ENCODE measurements around the gene MAP3K20. TPM values are rescaled to one million over a fixed set of nuclear protein-coding genes. Genes with fewer than 3 reads are reported as not detected.
A peak's percentile ranks its signal among the peaks of the same experiment; 100 is the strongest.

The MAP3K20 gene
- total RNA-seq, 2 experiments from 2014 or later: 11.4 to 16.1 TPM

DNA sequence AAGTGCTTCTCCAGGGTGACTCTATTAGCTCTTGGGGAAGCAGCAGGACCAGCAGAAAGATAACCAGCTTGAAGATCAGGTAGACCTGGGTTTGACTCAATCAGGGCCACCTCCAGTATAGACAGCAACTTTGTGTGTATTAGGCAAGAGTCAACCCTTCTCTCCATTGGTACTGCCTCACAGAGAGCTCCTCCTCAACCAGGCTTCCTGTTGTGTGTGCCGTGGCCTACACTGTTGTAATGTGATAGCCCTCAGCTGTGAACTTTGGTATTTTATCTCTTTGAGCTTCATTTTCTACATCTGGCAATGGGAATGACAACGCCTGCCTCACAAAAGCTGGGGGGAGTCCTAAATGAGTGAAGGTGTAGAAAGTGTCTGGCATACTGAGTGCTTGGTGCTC lies 17.0 kb upstream of the MAP3K20 start:
- DNase-seq (no peak), ATAC-seq (no peak)
- Mint-ChIP-seq H3K27ac (no peak overlapping the region), H3K9me3 (ENCODE audit: low read depth) (no peaks in the 10 kb centered on the region), H3K4me3 (no peak overlapping the region), H3K36me3 (no peaks in the 10 kb centered on the region), H3K27me3 (peaks cover 44% of the 10 kb centered on the region), H3K4me1 (no peaks in the 10 kb centered on the region)
- CTCF ChIA-PET: no interaction called here

GRCh38 chr2:173059292-173059691 lies 16.4 kb upstream of the MAP3K20 start:
- CTCF ChIA-PET: no interaction called here
- no peak overlapping the region for H3K4me3 Mint-ChIP-seq
- peaks cover 46% of the 10 kb centered on the region for H3K27me3 Mint-ChIP-seq
- H3K9me3 Mint-ChIP-seq (ENCODE audit: low read depth): no peaks in the 10 kb centered on the region
- ATAC-seq: no peak
- H3K4me1 Mint-ChIP-seq: no peaks in the 10 kb centered on the region
- no peak overlapping the region for H3K27ac Mint-ChIP-seq
- no peak for DNase-seq
- no peaks in the 10 kb centered on the region for H3K36me3 Mint-ChIP-seq

GRCh38 chr2:173059971-173060461 lies 15.6 kb upstream of the MAP3K20 start:
- Mint-ChIP-seq H3K27ac (no peak overlapping the region), H3K36me3 (no peaks in the 10 kb centered on the region), H3K4me1 (no peaks in the 10 kb centered on the region), H3K27me3 (peaks cover 45% of the 10 kb centered on the region), H3K4me3 (no peak overlapping the region), H3K9me3 (ENCODE audit: low read depth) (no peaks in the 10 kb centered on the region)
- CTCF ChIA-PET: no interaction called here
- ATAC-seq (no peak), DNase-seq (no peak)

- CTCF ChIA-PET: no interaction called here
- no peaks in the 10 kb centered on the region for H3K4me1 Mint-ChIP-seq
- DNase-seq: no peak
- no peaks in the 10 kb centered on the region for H3K36me3 Mint-ChIP-seq
- no peak overlapping the region for H3K27ac Mint-ChIP-seq
- H3K9me3 Mint-ChIP-seq (ENCODE audit: low read depth): no peaks in the 10 kb centered on the region
- H3K27me3 Mint-ChIP-seq: peaks cover 49% of the 10 kb centered on the region
- no peak overlapping the region for H3K4me3 Mint-ChIP-seq
- no peak for ATAC-seq
These were observed 12.8 kb upstream of the MAP3K20 start for GRCh38 chr2:173062801-173063200.

GRCh38 chr2:173064151-173064805 lies 11.4 kb upstream of the MAP3K20 start:
- no peak overlapping the region for H3K27ac Mint-ChIP-seq
- H3K4me3 Mint-ChIP-seq: no peak overlapping the region
- no peaks in the 10 kb centered on the region for H3K4me1 Mint-ChIP-seq
- H3K9me3 Mint-ChIP-seq (ENCODE audit: low read depth): no peaks in the 10 kb centered on the region
- no peaks in the 10 kb centered on the region for H3K36me3 Mint-ChIP-seq
- ATAC-seq: no peak
- DNase-seq: no peak
- H3K27me3 Mint-ChIP-seq: peaks cover 52% of the 10 kb centered on the region
- CTCF ChIA-PET: interaction anchor here (1.0 kb wide), 1 partner anchor 147 kb away, joined by 3 read pairs; no protein-coding TSS in a partner anchor

DNA sequence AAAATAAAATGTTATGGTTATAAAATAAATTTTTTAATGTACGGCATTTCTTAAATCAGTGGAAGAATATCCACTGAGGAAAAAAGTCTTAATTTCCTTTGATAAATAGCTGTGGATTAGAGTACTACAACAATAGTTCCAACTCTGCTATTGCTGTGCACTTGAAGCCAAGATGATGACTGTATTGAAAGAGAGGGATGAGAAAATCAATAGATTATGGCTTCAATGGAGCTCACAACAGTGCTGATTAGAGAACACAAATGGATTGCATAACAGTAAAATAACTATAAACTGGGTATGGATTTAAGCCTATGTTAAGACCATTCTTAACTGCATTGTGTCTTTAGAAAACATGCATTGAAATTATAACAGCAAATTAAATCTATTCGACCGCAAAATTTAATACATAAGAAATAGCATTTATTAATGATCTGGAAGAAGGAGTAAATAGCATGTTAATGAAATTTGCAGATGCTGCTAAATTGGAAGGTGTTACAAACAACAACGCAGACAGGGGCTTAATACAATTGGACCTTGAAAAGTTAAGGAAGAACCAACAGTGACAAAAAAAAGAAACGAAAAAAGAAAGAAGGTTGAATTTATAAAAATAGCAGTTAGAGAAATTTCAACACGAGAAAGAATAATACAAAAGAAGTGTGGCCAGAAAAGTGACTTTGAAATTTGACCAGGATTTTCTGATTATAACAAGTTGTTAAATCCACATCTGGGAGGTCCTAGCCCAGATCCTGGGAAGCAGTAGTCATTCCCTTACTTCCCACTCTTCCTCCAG lies 8.6 kb upstream of the MAP3K20 start:
- no peaks in the 10 kb centered on the region for H3K4me1 Mint-ChIP-seq
- H3K27me3 Mint-ChIP-seq: peaks cover 64% of the 10 kb centered on the region
- ATAC-seq (no peak), DNase-seq (no peak)
- CTCF ChIA-PET: interaction anchor here (0.6 kb wide), 1 partner anchor 221 kb away, joined by 3 read pairs; no protein-coding TSS in a partner anchor
- no peak overlapping the region for H3K27ac Mint-ChIP-seq
- no peaks in the 10 kb centered on the region for H3K9me3 Mint-ChIP-seq (ENCODE audit: low read depth)
- no peaks in the 10 kb centered on the region for H3K36me3 Mint-ChIP-seq
- no peak overlapping the region for H3K4me3 Mint-ChIP-seq

DNA sequence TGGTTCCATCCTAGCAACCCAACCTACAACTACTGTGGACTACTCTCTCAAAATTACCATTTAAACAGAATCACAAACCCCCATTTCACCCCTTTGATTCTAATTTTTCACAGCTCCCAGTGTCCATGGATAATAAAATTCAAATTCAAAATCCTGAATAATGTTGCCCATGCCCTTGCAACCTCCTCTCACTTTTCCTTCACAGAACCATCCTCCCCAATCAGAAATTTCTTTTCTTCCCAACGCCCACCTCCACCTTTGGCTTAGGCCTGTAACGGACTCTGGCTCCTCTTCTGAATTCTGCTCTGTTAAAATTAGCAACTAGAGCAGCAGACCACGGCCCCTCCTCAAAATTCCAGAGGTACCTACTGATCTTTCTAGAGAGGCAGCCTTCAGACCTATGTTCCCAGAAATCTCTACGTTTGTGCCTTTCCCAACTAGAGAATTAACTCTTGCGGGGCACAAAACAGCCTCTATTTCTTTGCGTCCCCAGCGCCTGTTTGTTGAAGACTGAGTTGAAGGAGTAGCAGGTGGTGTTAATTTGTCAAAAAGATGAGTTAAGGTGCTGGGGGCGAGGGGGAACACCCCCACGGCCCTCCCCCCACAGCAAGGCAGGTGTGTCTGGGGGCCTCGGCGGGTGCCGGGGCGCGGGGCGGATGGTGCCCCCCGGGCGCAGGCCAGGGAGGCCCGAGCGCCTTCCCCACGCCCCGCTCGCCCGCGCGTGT lies 428 bp upstream of the MAP3K20 start:
- H3K27me3 Mint-ChIP-seq: peaks cover 51% of the 10 kb centered on the region
- H3K4me1 Mint-ChIP-seq: peaks cover 20% of the 10 kb centered on the region
- DNase-seq (no peak), ATAC-seq (no peak)
- CTCF ChIA-PET: interaction anchor here (0.7 kb wide), 1 partner anchor 135 kb away, joined by 6 read pairs; no protein-coding TSS in a partner anchor
- H3K4me3 Mint-ChIP-seq: peak overlapping the region; percentile 67
- no peaks in the 10 kb centered on the region for H3K9me3 Mint-ChIP-seq (ENCODE audit: low read depth)
- peak overlapping the region; percentile 74 for H3K27ac Mint-ChIP-seq
- no peaks in the 10 kb centered on the region for H3K36me3 Mint-ChIP-seq

DNA sequence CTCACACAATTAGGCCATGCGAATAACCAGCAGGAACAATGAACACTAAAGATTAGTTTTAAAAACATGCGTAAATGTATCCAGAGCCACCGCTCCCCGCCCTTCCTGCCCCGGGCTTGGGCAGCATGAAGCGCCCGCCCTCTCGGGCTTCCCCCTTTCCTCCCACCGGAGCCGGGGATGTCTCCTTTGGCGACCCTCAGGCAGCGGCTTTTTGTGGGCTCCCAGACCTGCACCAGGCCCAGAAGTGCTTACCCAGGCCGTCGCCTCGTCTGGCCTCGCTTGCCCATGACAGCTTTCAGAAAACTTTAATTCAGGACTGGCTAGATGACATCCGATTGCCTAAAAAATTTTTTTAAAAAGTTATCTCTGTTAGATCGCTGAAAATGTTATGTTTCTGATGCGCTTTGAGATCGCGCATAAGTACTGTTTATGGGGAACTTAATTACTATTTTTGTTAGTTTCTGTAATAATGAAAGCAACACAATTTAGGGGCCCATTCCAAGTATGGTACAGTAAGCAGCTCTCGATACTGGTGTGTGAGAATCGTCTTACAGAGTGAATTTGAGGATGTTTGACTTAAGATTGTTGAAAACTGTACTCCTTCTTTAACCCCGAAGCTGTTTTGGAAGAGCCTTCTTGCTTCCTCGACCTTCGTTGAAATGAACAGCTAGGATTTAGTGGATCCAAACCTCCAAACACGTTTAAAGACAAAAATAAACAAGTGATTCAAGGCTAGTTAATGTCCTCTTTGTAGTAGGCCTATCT lies 1.1 kb downstream of the MAP3K20 start:
- no peaks in the 10 kb centered on the region for H3K9me3 Mint-ChIP-seq (ENCODE audit: low read depth)
- peak overlapping the region; percentile 74 for H3K27ac Mint-ChIP-seq
- DNase-seq (peak; percentile 45), ATAC-seq (peak; percentile 48)
- H3K36me3 Mint-ChIP-seq: no peaks in the 10 kb centered on the region
- CTCF ChIA-PET: interaction anchor here (1.1 kb wide), 1 partner anchor 134 kb away, joined by 3 read pairs; no protein-coding TSS in a partner anchor
- H3K27me3 Mint-ChIP-seq: peaks cover 41% of the 10 kb centered on the region
- H3K4me1 Mint-ChIP-seq: peaks cover 20% of the 10 kb centered on the region
- peak overlapping the region; percentile 84 for H3K4me3 Mint-ChIP-seq

GRCh38 chr2:173077506-173078177 lies 2.0 kb downstream of the MAP3K20 start:
- Mint-ChIP-seq H3K27ac (no peak overlapping the region), H3K36me3 (peaks cover 1% of the 10 kb centered on the region)
- DNase-seq: no peak

GRCh38 chr2:173079141-173079540 lies 3.5 kb downstream of the MAP3K20 start:
- Mint-ChIP-seq H3K27me3 (peaks cover 34% of the 10 kb centered on the region), H3K27ac (no peak overlapping the region), H3K4me1 (peaks cover 20% of the 10 kb centered on the region), H3K9me3 (ENCODE audit: low read depth) (no peaks in the 10 kb centered on the region), H3K4me3 (no peak overlapping the region), H3K36me3 (peaks cover 1% of the 10 kb centered on the region)
- ATAC-seq (no peak), DNase-seq (no peak)
- CTCF ChIA-PET: interaction anchor here (0.6 to 1.9 kb wide), 3 partner anchors 13 to 131 kb away, joined by 4 to 5 read pairs (median 4); no protein-coding TSS in a partner anchor

More at GRCh38 chr2:173077506-173078177, 2.0 kb downstream of the MAP3K20 start:
- Mint-ChIP-seq H3K4me1 (peaks cover 20% of the 10 kb centered on the region), H3K4me3 (peak overlapping the region; percentile 84), H3K9me3 (ENCODE audit: low read depth) (no peaks in the 10 kb centered on the region), H3K27me3 (peaks cover 36% of the 10 kb centered on the region)
- CTCF ChIA-PET: interaction anchor here (1.1 to 1.9 kb wide), 2 partner anchors 133 to 134 kb away, joined by 3 to 5 read pairs; no protein-coding TSS in a partner anchor
- ATAC-seq: no peak

DNA sequence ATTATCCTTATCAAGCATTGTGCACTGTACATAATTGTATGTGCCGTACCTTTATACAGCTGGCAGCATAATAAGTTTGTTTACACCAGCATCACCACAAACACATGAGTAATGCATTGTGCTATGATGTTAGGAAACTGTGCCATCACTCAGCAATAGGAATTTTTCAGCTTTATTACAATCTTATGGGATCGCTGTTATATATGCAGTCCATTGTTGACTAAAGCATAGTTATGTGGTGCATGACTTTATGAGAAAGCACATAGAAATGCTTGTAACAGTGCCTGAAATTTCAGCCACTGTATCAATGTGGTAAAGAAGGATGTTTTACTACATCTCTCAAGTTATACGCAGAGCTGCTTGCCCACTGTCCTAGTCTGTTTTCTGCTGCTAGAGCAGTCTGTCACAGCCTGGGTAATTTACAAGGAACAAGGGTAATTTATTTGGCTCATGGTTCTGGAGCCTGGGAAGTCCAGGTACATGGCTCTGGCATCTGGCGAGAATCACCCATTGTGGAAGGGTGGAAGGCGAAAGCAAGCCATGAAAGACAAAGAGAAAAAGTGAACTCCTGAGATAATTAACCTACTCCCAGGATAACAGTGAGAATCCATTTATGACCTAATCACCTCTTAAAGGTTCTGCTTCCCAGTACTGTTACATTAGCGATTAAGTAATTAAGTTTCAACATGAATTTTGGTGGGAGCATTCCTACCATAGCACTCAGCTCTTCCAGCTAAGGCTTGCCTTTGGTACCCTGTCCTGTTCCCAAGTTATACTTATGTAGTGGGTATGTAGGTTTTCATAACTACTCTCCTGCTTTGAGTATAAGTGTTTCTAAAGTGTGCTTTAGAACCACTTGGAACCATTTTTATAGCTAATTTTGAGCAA lies 4.6 kb downstream of the MAP3K20 start:
- H3K4me3 Mint-ChIP-seq: no peak overlapping the region
- peaks cover 11% of the 10 kb centered on the region for H3K4me1 Mint-ChIP-seq
- ATAC-seq (no peak), DNase-seq (no peak)
- H3K36me3 Mint-ChIP-seq: peaks cover 1% of the 10 kb centered on the region
- H3K27ac Mint-ChIP-seq: no peak overlapping the region
- H3K9me3 Mint-ChIP-seq (ENCODE audit: low read depth): no peaks in the 10 kb centered on the region
- CTCF ChIA-PET: interaction anchor here (0.6 to 1.6 kb wide), 2 partner anchors 12 to 19 kb away, joined by 4 read pairs; no protein-coding TSS in a partner anchor
- H3K27me3 Mint-ChIP-seq: peaks cover 28% of the 10 kb centered on the region
